Thoracic aorta (tissue), 2 donors: ENCODE results near the gene ST7. TPM values are rescaled to one million over a fixed set of nuclear protein-coding genes. Genes with fewer than 3 reads are reported as not detected.

Experiments used
- ATAC-seq: fragments of 150-250 bp; one replicate; pipeline ENCODE4 v1.8.0; 2017; ENCODE audit warnings: low read depth; ENCODE audit not compliant: insufficient number of reproducible peaks, low FRiP score
- DNase-seq: peaks from one replicate; pipeline ENCODE4 v3.0.0-alpha.2; 2020; ENCODE audit warnings: low spot score
- H3K27ac ChIP-seq, 2 donors: fragments of 200-600 bp; sonication (generic); 1 replicate in 1 of 2; 2 replicates in 1 of 2; pipeline ENCODE4 v1.5.1; 2016; ENCODE audit warnings: mild to moderate bottlenecking in 2 of 2, moderate library complexity in 2 of 2
- H3K27me3 ChIP-seq: fragments of 200-600 bp; sonication (generic); replicated peaks from 2 replicates; pipeline ENCODE4 v1.6.0; 2016; ENCODE audit warnings: mild to moderate bottlenecking; ENCODE audit not compliant: insufficient read depth
- H3K36me3 ChIP-seq: fragments of 200-600 bp; sonication (generic); one replicate; pipeline ENCODE4 v1.5.1; 2016
- H3K4me1 ChIP-seq, 2 donors: fragments of 200-600 bp; sonication (generic); 1 replicate in 1 of 2; 2 replicates in 1 of 2; pipeline versions ENCODE4 v1.5.1 to v1.6.0; 2016; ENCODE audit warnings: low read depth in 2 of 2, mild to moderate bottlenecking in 1 of 2; ENCODE audit not compliant: control insufficient read depth in 1 of 2
- H3K4me3 ChIP-seq: fragments of 200-600 bp; sonication (generic); 2 replicates; pipeline ENCODE4 v1.5.1; 2016; ENCODE audit warnings: mild to moderate bottlenecking
- H3K9me3 ChIP-seq: fragments of 200-600 bp; sonication (generic); 2 replicates; pipeline ENCODE4 v1.5.1; 2016
- total RNA-seq, 2 donors: library from RNA; depleted of rRNA; stranded (reverse); fragments of >200 nt; gene quantifications; one replicate each; pipeline versions ENCODE4 v1.1.0 to v1.2.3, GENCODE V29; 2016
- TF ChIP-seq, protein P1 (sequence below): fragments of 200-600 bp; sonication (generic); IDR thresholded peaks from one replicate; pipeline ENCODE4 v1.5.1; 2019; ENCODE audit warnings: antibody characterized with exemption

Gene ST7
- total RNA-seq, 2 donors from 2014 or later, result 29.8 to 56.2 TPM

GRCh38 chr7:117020591-117020973, 67.3 kb downstream of the ST7 start:
- peak overlapping the region; percentile 72 for H3K4me3 ChIP-seq
- TF ChIP-seq, protein P1, sequence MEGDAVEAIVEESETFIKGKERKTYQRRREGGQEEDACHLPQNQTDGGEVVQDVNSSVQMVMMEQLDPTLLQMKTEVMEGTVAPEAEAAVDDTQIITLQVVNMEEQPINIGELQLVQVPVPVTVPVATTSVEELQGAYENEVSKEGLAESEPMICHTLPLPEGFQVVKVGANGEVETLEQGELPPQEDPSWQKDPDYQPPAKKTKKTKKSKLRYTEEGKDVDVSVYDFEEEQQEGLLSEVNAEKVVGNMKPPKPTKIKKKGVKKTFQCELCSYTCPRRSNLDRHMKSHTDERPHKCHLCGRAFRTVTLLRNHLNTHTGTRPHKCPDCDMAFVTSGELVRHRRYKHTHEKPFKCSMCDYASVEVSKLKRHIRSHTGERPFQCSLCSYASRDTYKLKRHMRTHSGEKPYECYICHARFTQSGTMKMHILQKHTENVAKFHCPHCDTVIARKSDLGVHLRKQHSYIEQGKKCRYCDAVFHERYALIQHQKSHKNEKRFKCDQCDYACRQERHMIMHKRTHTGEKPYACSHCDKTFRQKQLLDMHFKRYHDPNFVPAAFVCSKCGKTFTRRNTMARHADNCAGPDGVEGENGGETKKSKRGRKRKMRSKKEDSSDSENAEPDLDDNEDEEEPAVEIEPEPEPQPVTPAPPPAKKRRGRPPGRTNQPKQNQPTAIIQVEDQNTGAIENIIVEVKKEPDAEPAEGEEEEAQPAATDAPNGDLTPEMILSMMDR, result no peak
- ATAC-seq, result no peak

DNA sequence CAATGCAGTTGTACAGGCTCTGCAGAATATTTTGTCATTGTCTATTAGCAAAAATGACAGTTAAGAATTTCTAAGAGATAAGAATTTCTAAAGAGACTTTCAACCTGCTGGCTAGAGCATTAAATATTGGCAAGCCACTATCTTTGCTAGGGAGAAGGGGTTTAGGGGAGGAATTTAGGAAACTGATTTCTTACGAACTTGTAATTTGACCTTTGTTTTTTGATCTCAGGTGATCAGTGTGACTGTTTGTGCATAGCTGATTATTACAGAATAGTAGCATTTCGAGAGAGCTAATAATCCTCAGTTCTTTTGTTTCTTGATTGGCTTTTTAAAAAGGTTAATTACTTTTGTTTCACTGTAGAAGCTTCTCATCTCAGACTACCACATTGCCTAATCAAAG, 68.1 kb downstream of the ST7 start:
- no peaks in the 10 kb centered on the region for H3K36me3 ChIP-seq
- peaks cover 5 to 62% of the 10 kb centered on the region in 2 donors for H3K4me1 ChIP-seq
- H3K4me3 ChIP-seq, result peak overlapping the region; percentile 72
- DNase-seq (no peak), ATAC-seq (no peak)
- no peaks in the 10 kb centered on the region for H3K9me3 ChIP-seq
- no peaks in the 10 kb centered on the region for H3K27me3 ChIP-seq
- no peak overlapping the region for H3K27ac ChIP-seq
- TF ChIP-seq, protein P1, result no peak

More at GRCh38 chr7:117020591-117020973, 67.3 kb downstream of the ST7 start:
- Histone ChIP-seq H3K27ac (peak overlapping the region; percentile 36 to 58), H3K9me3 (no peaks in the 10 kb centered on the region), H3K36me3 (no peaks in the 10 kb centered on the region), H3K27me3 (no peaks in the 10 kb centered on the region), H3K4me1 (peaks cover 0 to 63% of the 10 kb centered on the region in 2 donors)
- DNase-seq, result no peak

DNA sequence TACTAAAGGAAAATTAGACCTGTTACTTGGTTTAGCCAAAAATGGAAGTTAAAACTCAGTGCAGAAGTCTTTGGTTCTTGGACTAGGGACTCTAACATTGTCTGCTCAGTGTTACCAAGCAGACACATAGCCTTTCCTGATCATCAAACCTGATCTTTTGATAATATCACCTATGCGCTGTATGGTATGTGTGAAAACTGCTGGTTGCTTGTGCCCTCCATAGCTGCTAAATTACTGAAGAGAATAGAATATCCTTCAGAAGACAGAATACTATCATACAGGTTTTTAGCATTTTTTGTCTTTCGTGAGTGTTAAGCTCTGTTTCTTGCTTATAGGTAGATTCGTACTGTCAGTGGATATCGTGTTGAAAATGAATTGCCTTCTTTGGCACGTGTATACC, 68.7 kb downstream of the ST7 start:
- Histone ChIP-seq H3K27ac (no peak overlapping the region), H3K27me3 (no peaks in the 10 kb centered on the region), H3K4me3 (peak overlapping the region; percentile 72), H3K4me1 (peaks cover 8 to 68% of the 10 kb centered on the region in 2 donors), H3K9me3 (no peaks in the 10 kb centered on the region), H3K36me3 (no peaks in the 10 kb centered on the region)
- TF ChIP-seq, protein P1, result no peak
- ATAC-seq (no peak), DNase-seq (no peak)

GRCh38 chr7:117023325-117023854, 70.1 kb downstream of the ST7 start:
- Histone ChIP-seq H3K4me1 (peaks cover 8 to 70% of the 10 kb centered on the region in 2 donors), H3K4me3 (no peak overlapping the region), H3K27ac (no peak overlapping the region), H3K27me3 (no peaks in the 10 kb centered on the region), H3K36me3 (no peaks in the 10 kb centered on the region), H3K9me3 (no peaks in the 10 kb centered on the region)
- TF ChIP-seq, protein P1, result no peak
- DNase-seq, result no peak
- ATAC-seq, result no peak

GRCh38 chr7:117024811-117025210, 71.5 kb downstream of the ST7 start:
- TF ChIP-seq, protein P1, result no peak
- ATAC-seq (no peak), DNase-seq (no peak)
- no peaks in the 10 kb centered on the region for H3K36me3 ChIP-seq
- no peak overlapping the region for H3K27ac ChIP-seq
- H3K4me1 ChIP-seq, result peaks cover 8 to 64% of the 10 kb centered on the region in 2 donors
- no peaks in the 10 kb centered on the region for H3K27me3 ChIP-seq
- H3K9me3 ChIP-seq, result peaks cover 2% of the 10 kb centered on the region
- H3K4me3 ChIP-seq, result no peak overlapping the region
